Esophagus squamous epithelium (tissue), 5 donors: ENCODE results near the gene OBSCN. TPM values are rescaled to one million over a fixed set of nuclear protein-coding genes. Genes with fewer than 3 reads are reported as not detected.

Experiments
- DNase-seq: peaks from one replicate; lab custom pipeline; 2025; lab: John Stamatoyannopoulos, UW
- H3K27ac ChIP-seq, 4 donors: fragments of 200-600 bp; sonication (generic); one replicate each; pipeline ENCODE4 v1.5.1; 2016 to 2019; ENCODE audit warnings: mild to moderate bottlenecking in 1 of 4
- H3K27me3 ChIP-seq, 4 donors: fragments of 200-600 bp; sonication (generic); 1 replicate in 3 of 4; 2 replicates in 1 of 4; pipeline versions ENCODE4 v1.5.1 to v1.6.0; 2017 to 2021; ENCODE audit warnings: antibody characterized with exemption in 1 of 4
- H3K36me3 ChIP-seq, 3 donors: fragments of 200-600 bp; sonication (generic); one replicate each; pipeline ENCODE4 v1.5.1; 2016 to 2019
- H3K4me1 ChIP-seq, 3 donors: fragments of 200-600 bp; sonication (generic); one replicate each; pipeline ENCODE4 v1.5.1; 2017 to 2019
- H3K4me3 ChIP-seq, 4 donors: fragments of 200-600 bp; sonication (generic); 1 replicate in 3 of 4; 2 replicates in 1 of 4; pipeline ENCODE4 v1.5.1; 2016 to 2019; ENCODE audit warnings: mild to moderate bottlenecking in 2 of 4, moderate library complexity in 1 of 4
- H3K9me3 ChIP-seq, 3 donors: fragments of 200-600 bp; sonication (generic); one replicate each; pipeline ENCODE4 v1.5.1; 2016 to 2019
- CTCF ChIP-seq, 6 experiments: fragments of 450-650 bp in 4 of 6; fragments of 200-600 bp in 2 of 6; sonication (generic) in 2 of 6; IDR thresholded peaks; one replicate each; pipeline ENCODE4 v1.5.1; 2016 to 2019; ENCODE audit warnings: antibody characterized with exemption in 6 of 6, mild to moderate bottlenecking in 4 of 6, moderate library complexity in 4 of 6
- POLR2A ChIP-seq, 4 donors: fragments of 450-650 bp; IDR thresholded peaks; one replicate each; pipeline ENCODE4 v1.6.1; 2017; ENCODE audit warnings: antibody characterized with exemption in 4 of 4, mild to moderate bottlenecking in 4 of 4, moderate library complexity in 3 of 4
- WGBS, 2 donors: methylation state at CpG; one replicate each; pipeline ENCODE4 v1.1.5; 2018; 5-methylcytosine and 5-hydroxymethylcytosine counted together
- intact Hi-C: fragments of 100-400 bp; cut with DNase I; formaldehyde crosslinking; loops from one replicate; pipeline ENCODE4 v1.15.0; 2022
- total RNA-seq, 4 donors: library from RNA; depleted of rRNA; stranded (reverse); fragments of >200 nt; gene quantifications; one replicate each; pipeline ENCODE4 v1.1.0, GENCODE V29; 2016
- donor health status: DM: yes; HTN: yes; CAD: no.

The OBSCN gene
- total RNA-seq, 4 donors from 2014 or later = 4.0 to 53.2 (median 13.8) TPM

GRCh38 chr1:228161362-228161761 is 46.5 kb upstream of the OBSCN start:
- Histone ChIP-seq H3K36me3 (no peaks in the 10 kb centered on the region), H3K4me1 (peaks cover 32 to 82% (median 41%) of the 10 kb centered on the region in 3 donors), H3K27me3 (peaks cover 0 to 13% (median 1%) of the 10 kb centered on the region in 4 donors), H3K27ac (peak overlapping the region; percentile 41 to 100 (median 89)), H3K9me3 (no peaks in the 10 kb centered on the region), H3K4me3 (no peak overlapping the region)
- TF ChIP-seq CTCF (IDR thresholded peaks at IDR 0.05) (no peak), POLR2A (IDR thresholded peaks at IDR 0.05) (no peak)
- no peak for DNase-seq
- 30 to 37% methylated on average over 6 of the region's 7 CpGs for WGBS, 2 donors
- intact Hi-C loops = loop anchor here (10.0 kb wide), 1 partner anchor 57 kb away; the partner anchor contains the start of genes C1orf35 and MRPL55

- WGBS, 2 donors = 76 to 85% methylated on average over 7 to 8 of the region's 9 CpGs
- Histone ChIP-seq H3K27me3 (peaks cover 0 to 13% (median 1%) of the 10 kb centered on the region in 4 donors), H3K27ac (peak overlapping the region; percentile 41 to 100 (median 89)), H3K9me3 (no peaks in the 10 kb centered on the region), H3K4me3 (no peak overlapping the region), H3K4me1 (peaks cover 37 to 84% (median 46%) of the 10 kb centered on the region in 3 donors), H3K36me3 (no peaks in the 10 kb centered on the region)
- intact Hi-C loops = loop anchor here (10.0 kb wide), 1 partner anchor 57 kb away; the partner anchor contains the start of genes C1orf35 and MRPL55
- TF ChIP-seq CTCF (IDR thresholded peaks at IDR 0.05) (no peak), POLR2A (IDR thresholded peaks at IDR 0.05) (no peak)
- no peak for DNase-seq
Observed at GRCh38 chr1:228161866-228162265, 46.0 kb upstream of the OBSCN start.

- TF ChIP-seq POLR2A (IDR thresholded peaks at IDR 0.05) (no peak), CTCF (IDR thresholded peaks at IDR 0.05) (peak in 2 of 6 experiments; percentile 11 to 28)
- Histone ChIP-seq H3K27me3 (peaks cover 0 to 13% (median 1%) of the 10 kb centered on the region in 4 donors), H3K36me3 (no peaks in the 10 kb centered on the region), H3K9me3 (no peaks in the 10 kb centered on the region), H3K27ac (peak overlapping the region; percentile 77 to 100 (median 89)), H3K4me3 (peak overlapping the region in 1 of 4 donors; percentile 34), H3K4me1 (peaks cover 38 to 84% (median 48%) of the 10 kb centered on the region in 3 donors)
- intact Hi-C loops = loop anchor here (10.0 kb wide), 1 partner anchor 58 kb away; the partner anchor contains the start of genes C1orf35 and MRPL55
- WGBS, 2 donors = 13 to 34% methylated on average over 4 to 6 of the region's 14 CpGs
- DNase-seq = no peak
Observed at GRCh38 chr1:228162286-228163006, 45.4 kb upstream of the OBSCN start.

- TF ChIP-seq CTCF (IDR thresholded peaks at IDR 0.05) (no peak), POLR2A (IDR thresholded peaks at IDR 0.05) (peak in 1 of 4 donors; percentile 39)
- no peak for DNase-seq
- peak overlapping the region in 1 of 4 donors; percentile 34 for H3K4me3 ChIP-seq
- H3K4me1 ChIP-seq = peaks cover 38 to 79% (median 48%) of the 10 kb centered on the region in 3 donors
- no peaks in the 10 kb centered on the region for H3K36me3 ChIP-seq
- no peaks in the 10 kb centered on the region for H3K9me3 ChIP-seq
- H3K27me3 ChIP-seq = peaks cover 0 to 13% (median 1%) of the 10 kb centered on the region in 4 donors
- WGBS, 2 donors = 35 to 40% methylated on average over 9 to 12 of the region's 30 CpGs
- intact Hi-C loops = loop anchor here (10.0 kb wide), 1 partner anchor 58 kb away; the partner anchor contains the start of genes C1orf35 and MRPL55
- peak overlapping the region; percentile 77 to 100 (median 89) for H3K27ac ChIP-seq
Observed at GRCh38 chr1:228163007-228163753, 44.7 kb upstream of the OBSCN start.
